Right lobe of liver (tissue), 6 donors: ENCODE data around the gene C16orf92. TPM values are rescaled to one million over a fixed set of nuclear protein-coding genes. Genes with fewer than 3 reads are reported as not detected.

Experiments
- ATAC-seq, 4 donors: fragments of 200-7000 bp; cut with Tn5 transposase; one replicate each; pipeline ENCODE4 v1.9.1; 2020; ENCODE audit warnings: mild to moderate bottlenecking in 4 of 4, moderate library complexity in 4 of 4
- DNase-seq, 3 donors: peaks; one replicate each; pipeline ENCODE4 v3.0.0-alpha.2; 2020
- H3K27ac ChIP-seq, 3 donors: fragments of 200-600 bp; one replicate each; pipeline ENCODE4 v1.8.0; 2022
- H3K27me3 ChIP-seq, 2 donors: fragments of 200-600 bp; one replicate each; pipeline ENCODE4 v1.8.0; 2022
- H3K36me3 ChIP-seq, 4 donors: fragments of 200-600 bp; sonication (generic) in 1 of 4; one replicate each; pipeline versions ENCODE4 v1.5.1 to v1.8.0; 2017 to 2022; ENCODE audit warnings: control low read depth in 1 of 4
- H3K4me1 ChIP-seq, 4 donors: fragments of 200-600 bp; sonication (generic) in 1 of 4; one replicate each; pipeline versions ENCODE4 v1.5.1 to v1.8.0; 2017 to 2022; ENCODE audit warnings: control low read depth in 1 of 4
- H3K4me3 ChIP-seq, 3 donors: fragments of 200-600 bp; one replicate each; pipeline ENCODE4 v1.8.0; 2022
- H3K9me3 ChIP-seq, 4 donors: fragments of 200-600 bp; sonication (generic) in 1 of 4; one replicate each; pipeline versions ENCODE4 v1.5.1 to v1.8.0; 2017 to 2022; ENCODE audit warnings: control low read depth in 1 of 4
- POLR2A ChIP-seq: fragments of 450-650 bp; IDR thresholded peaks from one replicate; pipeline ENCODE4 v1.6.1; 2017; ENCODE audit warnings: antibody characterized with exemption, mild to moderate bottlenecking
- WGBS: methylation state at CpG from one replicate; pipeline ENCODE4 v1.1.6; 2018; ENCODE audit warnings: low coverage, low lambda C conversion rate; ENCODE audit not compliant: insufficient coverage; ENCODE audit errors: missing lambda C conversion rate; 5-methylcytosine and 5-hydroxymethylcytosine counted together
- intact Hi-C, 2 donors: fragments of 100-400 bp; cut with DNase I; formaldehyde crosslinking; loops; one replicate each; pipeline versions ENCODE4 v1.11.2 to v1.14.1; 2022
- long read RNA-seq: library from polyadenylated mRNA; unstranded; transcript quantifications from one replicate; pipeline ENCODE4 v2.0.0, GENCODE V29; 2019
- total RNA-seq, 6 experiments: library from RNA; depleted of rRNA in 2 of 6; stranded (reverse); fragments of >200 nt in 2 of 6; fragmentation: NEBNext Ultra II Directional in 3 of 6; extraction: Animal tissue kit (Norgen Biotek cat#: 25700) in 3 of 6; gene quantifications; one replicate each; pipeline versions ENCODE4 v1.1.0 to v1.2.4, GENCODE V29; 2016 to 2023
- TF ChIP-seq, protein P1 (sequence below), 4 donors: fragments of 200-600 bp in 3 of 4; fragments of 450-650 bp in 1 of 4; IDR thresholded peaks; one replicate each; pipeline versions ENCODE4 v1.5.1 to v1.8.0; 2016 to 2022; ENCODE audit warnings: antibody characterized with exemption in 4 of 4, mild to moderate bottlenecking in 2 of 4
- donor health status: DM: no; HTN: yes; CAD: no.
- donor health status: DM: no; HTN: no; CAD: no.
- donor health status: DM: no; HTN: no; CAD: no.
- donor health status: DM: no; HTN: yes; CAD: no.
- donor health status: DM: no; HTN: yes; CAD: no.

Gene C16orf92, protein sequence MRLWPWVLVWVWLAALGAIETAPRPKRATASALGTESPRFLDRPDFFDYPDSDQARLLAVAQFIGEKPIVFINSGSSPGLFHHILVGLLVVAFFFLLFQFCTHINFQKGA
- not detected for total RNA-seq
- long read RNA-seq = 0 reads

DNA sequence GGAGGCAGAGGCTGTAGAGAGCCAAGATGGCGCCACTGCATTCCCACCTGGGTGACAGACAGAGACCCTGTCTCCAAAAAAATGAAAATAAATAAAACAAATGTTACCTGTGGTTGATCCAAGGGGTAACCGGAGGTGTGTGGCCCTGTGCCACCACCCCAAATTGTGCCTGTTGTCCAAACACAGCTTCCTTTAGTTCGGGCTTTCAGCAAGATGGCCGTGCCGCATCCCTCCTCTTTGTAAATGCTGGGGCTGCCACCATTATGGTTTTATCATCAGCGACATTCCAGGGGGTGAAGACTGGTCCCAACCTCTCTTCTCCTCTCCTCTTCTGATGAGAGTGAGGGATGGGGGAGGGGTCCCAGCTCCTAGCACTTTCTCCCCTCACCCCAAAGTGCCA, at the start of gene C16orf92:
Gene C16orf92, plus strand, starts transcription at position 312 of the 400 bp plus-strand sequence. CDS start 143 bp downstream, outside the sequence.
- H3K4me3 ChIP-seq = no peak within 1 kb of the TSS

DNA sequence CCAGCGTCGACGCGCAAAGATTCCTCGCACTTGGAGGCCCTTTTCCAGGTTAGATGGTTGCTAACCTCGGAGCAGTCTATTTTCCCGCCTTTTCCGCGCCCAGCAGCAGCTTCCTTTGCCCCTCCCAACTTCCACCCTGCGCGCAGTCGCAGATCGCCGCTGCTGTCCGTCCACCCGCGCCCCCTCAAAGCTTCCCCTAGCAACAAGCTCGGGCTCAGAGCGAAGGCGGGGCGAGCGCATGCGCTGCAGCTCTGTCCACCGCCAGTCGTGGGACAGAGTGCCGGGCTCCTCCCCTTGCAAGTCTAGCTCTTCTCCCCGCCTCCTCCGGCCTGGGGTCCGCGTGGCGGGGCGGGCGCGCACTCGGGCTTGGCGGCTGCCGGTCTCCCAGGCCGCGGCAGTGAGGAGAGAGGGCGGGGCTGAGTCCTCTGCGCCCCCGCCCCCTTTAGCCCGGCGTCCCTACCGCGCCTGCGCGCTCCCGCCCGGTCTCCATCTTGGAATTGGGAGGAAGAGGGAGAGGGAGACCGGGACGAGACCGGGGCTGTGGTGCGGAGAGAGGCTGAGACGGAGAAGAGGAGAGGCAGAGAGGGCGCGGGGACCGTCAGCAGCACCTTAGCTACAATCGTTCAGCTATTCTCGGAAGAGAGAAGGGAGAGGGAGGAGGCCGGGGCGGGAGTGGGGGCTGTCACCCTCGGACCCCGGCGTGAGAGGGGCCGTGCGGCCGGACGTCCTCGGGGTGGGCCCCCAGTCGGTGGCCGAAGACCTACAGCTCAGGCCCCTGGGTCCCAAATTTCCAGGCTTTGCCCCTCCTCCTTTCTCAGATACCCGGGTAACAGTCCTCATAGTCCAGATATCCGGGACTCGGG, 49.4 kb upstream of the C16orf92 start, which contains the start of gene TAOK2:
Gene TAOK2, plus strand, starts transcription at position 485 of the 863 bp plus-strand sequence. CDS start 3,905 bp downstream, outside the sequence.
- TF ChIP-seq POLR2A = peak; percentile 69
- TF ChIP-seq, protein P1, sequence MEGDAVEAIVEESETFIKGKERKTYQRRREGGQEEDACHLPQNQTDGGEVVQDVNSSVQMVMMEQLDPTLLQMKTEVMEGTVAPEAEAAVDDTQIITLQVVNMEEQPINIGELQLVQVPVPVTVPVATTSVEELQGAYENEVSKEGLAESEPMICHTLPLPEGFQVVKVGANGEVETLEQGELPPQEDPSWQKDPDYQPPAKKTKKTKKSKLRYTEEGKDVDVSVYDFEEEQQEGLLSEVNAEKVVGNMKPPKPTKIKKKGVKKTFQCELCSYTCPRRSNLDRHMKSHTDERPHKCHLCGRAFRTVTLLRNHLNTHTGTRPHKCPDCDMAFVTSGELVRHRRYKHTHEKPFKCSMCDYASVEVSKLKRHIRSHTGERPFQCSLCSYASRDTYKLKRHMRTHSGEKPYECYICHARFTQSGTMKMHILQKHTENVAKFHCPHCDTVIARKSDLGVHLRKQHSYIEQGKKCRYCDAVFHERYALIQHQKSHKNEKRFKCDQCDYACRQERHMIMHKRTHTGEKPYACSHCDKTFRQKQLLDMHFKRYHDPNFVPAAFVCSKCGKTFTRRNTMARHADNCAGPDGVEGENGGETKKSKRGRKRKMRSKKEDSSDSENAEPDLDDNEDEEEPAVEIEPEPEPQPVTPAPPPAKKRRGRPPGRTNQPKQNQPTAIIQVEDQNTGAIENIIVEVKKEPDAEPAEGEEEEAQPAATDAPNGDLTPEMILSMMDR (IDR thresholded peaks at IDR 0.05) = no peak
- WGBS = under 1% methylated on average over 45 of the region's 75 CpGs
- no peaks in the 10 kb centered on the region for H3K9me3 ChIP-seq
- H3K27ac ChIP-seq = peak within 1 kb of the TSS; percentile 56 to 87 (median 74)
- ATAC-seq = peak; percentile 98 to 99 (median 98)
- H3K4me1 ChIP-seq = peaks cover 0 to 22% (median 10%) of the 10 kb centered on the region in 4 donors
- H3K36me3 ChIP-seq = peaks cover 0 to 20% (median 6%) of the 10 kb centered on the region in 4 donors
- DNase-seq = peak; percentile 99
- H3K4me3 ChIP-seq = peak within 1 kb of the TSS; percentile 79 to 98 (median 95)
- H3K27me3 ChIP-seq = no peaks in the 10 kb centered on the region
- intact Hi-C loops = no loop called here

More for the DNA sequence above, at the start of gene C16orf92:
- H3K27ac ChIP-seq = no peak within 1 kb of the TSS
- 82% methylated on average over 4 of the region's 6 CpGs for WGBS
- intact Hi-C loops = loop anchor here in 1 of 2 donors (10.0 kb wide), 2 partner anchors 148 to 328 kb away; no protein-coding TSS in a partner anchor
- H3K36me3 ChIP-seq = no peaks in the 10 kb centered on the region
- no peak for DNase-seq
- no peaks in the 10 kb centered on the region for H3K9me3 ChIP-seq
- ATAC-seq = no peak
- peaks cover 0 to 9% (median 0%) of the 10 kb centered on the region in 4 donors for H3K4me1 ChIP-seq
- TF ChIP-seq POLR2A = no peak
- TF ChIP-seq, protein P1 (IDR thresholded peaks at IDR 0.05) = no peak
- no peaks in the 10 kb centered on the region for H3K27me3 ChIP-seq

DNA sequence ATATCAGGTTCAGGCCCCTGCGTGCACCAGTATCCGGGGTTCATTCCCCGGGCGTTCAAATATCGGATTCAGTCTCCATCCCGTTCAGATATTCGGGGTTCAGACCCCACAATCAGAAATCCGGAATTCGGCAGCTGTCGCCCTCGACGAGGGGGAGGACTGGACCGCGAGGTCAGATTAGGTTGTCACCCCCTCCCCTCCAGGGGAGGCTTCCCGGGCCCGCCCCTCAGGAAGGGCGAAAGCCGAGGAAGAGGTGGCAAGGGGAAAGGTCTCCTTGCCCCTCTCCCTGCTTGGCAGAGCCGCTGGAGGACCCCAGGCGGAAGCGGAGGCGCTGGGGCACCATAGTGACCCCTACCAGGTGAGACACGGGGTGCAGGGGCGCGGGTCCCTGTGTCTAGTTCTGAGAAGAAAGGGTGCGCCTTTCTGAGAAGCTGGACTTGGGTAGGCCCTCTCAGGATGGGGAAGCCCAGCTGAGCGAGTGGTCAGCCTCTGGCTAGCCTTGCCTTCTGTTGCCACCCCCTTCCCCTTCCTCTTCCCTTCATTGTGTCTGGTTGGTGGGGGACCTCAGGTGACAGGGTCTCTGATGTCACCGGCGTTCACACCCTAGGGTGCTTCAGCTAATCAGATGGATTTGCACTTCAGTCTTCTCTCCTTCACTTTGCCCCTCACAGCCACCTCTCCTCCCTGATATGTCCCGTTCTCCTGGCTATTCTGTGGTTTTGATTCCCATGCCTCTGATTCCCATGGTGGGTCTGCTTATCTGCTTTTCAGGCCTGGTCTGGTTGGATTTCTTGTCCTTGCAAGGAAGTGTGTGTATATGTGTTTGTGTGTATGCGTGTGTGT, 48.5 kb upstream of the C16orf92 start:
- ATAC-seq = peak in 1 of 4 donors; percentile 18
- Histone ChIP-seq H3K4me1 (peaks cover 0 to 22% (median 10%) of the 10 kb centered on the region in 4 donors), H3K27ac (peak overlapping the region; percentile 56 to 87 (median 74)), H3K27me3 (no peaks in the 10 kb centered on the region), H3K36me3 (peaks cover 2 to 26% (median 13%) of the 10 kb centered on the region in 4 donors), H3K9me3 (no peaks in the 10 kb centered on the region), H3K4me3 (peak overlapping the region; percentile 79 to 98 (median 95))
- 5% methylated on average over 11 of the region's 31 CpGs for WGBS
- intact Hi-C loops = no loop called here
- TF ChIP-seq, protein P1 (IDR thresholded peaks at IDR 0.05) = no peak
- no peak for TF ChIP-seq POLR2A
- DNase-seq = peak in 2 of 3 donors; percentile 48 to 53

DNA sequence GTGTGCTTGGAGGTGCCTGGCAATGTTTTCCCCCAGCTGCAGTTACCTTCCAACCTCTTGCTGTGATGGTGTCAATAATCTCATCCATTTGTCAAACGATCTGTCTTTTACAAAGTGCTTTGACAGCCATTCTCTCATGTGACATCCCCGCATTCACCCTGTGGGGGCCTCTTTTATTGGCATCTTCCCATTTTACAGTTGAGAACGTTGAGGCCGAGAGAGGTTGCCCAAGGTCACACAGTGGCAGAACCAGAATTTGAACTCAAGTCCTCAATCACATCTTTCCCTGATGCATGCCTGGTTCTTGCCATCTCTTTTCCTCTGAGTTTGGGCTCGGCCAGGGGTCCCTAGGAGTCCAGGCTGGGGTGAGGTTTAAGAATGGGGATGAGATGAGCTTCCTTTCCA, 47.9 kb upstream of the C16orf92 start:
- no peak for TF ChIP-seq POLR2A
- TF ChIP-seq, protein P1 (IDR thresholded peaks at IDR 0.05) = no peak
- intact Hi-C loops = no loop called here
- DNase-seq (no peak), ATAC-seq (no peak)
- H3K27ac ChIP-seq = no peak overlapping the region
- no peaks in the 10 kb centered on the region for H3K9me3 ChIP-seq
- H3K4me3 ChIP-seq = peak overlapping the region; percentile 79 to 98 (median 95)
- peaks cover 0 to 22% (median 10%) of the 10 kb centered on the region in 4 donors for H3K4me1 ChIP-seq
- peaks cover 5 to 32% (median 16%) of the 10 kb centered on the region in 4 donors for H3K36me3 ChIP-seq
- no peaks in the 10 kb centered on the region for H3K27me3 ChIP-seq
- 40% methylated on average over 4 of the region's 5 CpGs for WGBS
